K562 (cell line): Measurements from ENCODE around the gene GSTM1. TPM values are rescaled to one million over a fixed set of nuclear protein-coding genes. Genes with fewer than 3 reads are reported as not detected.

Experiments
- ATAC-seq: fragments of 200-7000 bp; cut with Tn5 transposase; 3 replicates; pipeline ENCODE4 v1.9.1; 2020; ENCODE audit warnings: moderate library complexity
- BruUV-seq: library from RNA; stranded (reverse); fragments of 400-500 nt; replicated peaks from 2 replicates; lab custom pipeline; 2021; lab: Mats Ljungman, UMichigan
- CTCF ChIA-PET: fragments of 300-600 bp; formaldehyde crosslinking; extraction: SDS; loops from one replicate; lab custom pipeline; 2021; ENCODE audit warnings: low intra/inter-chr PET ratio; lab: Yijun Ruan, JAX
- POLR2A ChIA-PET: fragments of 300-600, 350-650 bp; sonication (Branson Sonifier 250); formaldehyde crosslinking; extraction: SDS; loops from one replicate; lab custom pipeline; 2021; ENCODE audit warnings: antibody characterized with exemption, inconsistent platforms; lab: Yijun Ruan, JAX
- DNase-seq, 4 experiments: peaks; one replicate each; pipeline versions ENCODE4 v3.0.0 to v3.0.0-alpha.2; 2011 to 2018; ENCODE audit warnings: low spot score in 3 of 4, mixed read lengths in 3 of 4; ENCODE audit errors: extremely low read depth in 1 of 4
- FAIRE-seq: peaks from 2 replicates; lab custom pipeline; 2011; peaks lifted over from hg19 to GRCh38; lab: Jason Lieb, UNC
- H2AFZ ChIP-seq: 2 replicates; pipeline ENCODE4 v1.6.0; 2011; ENCODE audit warnings: low read depth, low read length, control low read depth, inconsistent platforms
- H3K27ac ChIP-seq: fragments of 200-600 bp; 3 replicates; pipeline ENCODE4 v1.8.0; 2011; ENCODE audit warnings: low read depth, mild to moderate bottlenecking, control low read depth, inconsistent platforms, low read length, moderate library complexity, mixed read lengths; ENCODE audit errors: extremely low read depth
- H3K27me3 ChIP-seq, 2 experiments: fragments of 300-600 bp in 1 of 2; 2 replicates in 1 of 2; 3 replicates in 1 of 2; pipeline versions ENCODE4 v1.6.0 to v1.8.0; 2011; ENCODE audit warnings: inconsistent platforms in 2 of 2, low read length in 2 of 2, mild to moderate bottlenecking in 1 of 2, mixed read lengths in 1 of 2, moderate library complexity in 1 of 2; ENCODE audit not compliant: control insufficient read depth in 2 of 2, insufficient read depth in 2 of 2
- H3K36me3 ChIP-seq: fragments of 300-600 bp; 3 replicates; pipeline ENCODE4 v1.8.0; 2011; ENCODE audit warnings: mild to moderate bottlenecking, low read length, inconsistent platforms; ENCODE audit not compliant: control insufficient read depth, insufficient read depth
- H3K4me1 ChIP-seq, 2 experiments: fragments of 200-600 bp in 1 of 2; replicated peaks in 1 of 2; 2 replicates in 1 of 2; 3 replicates in 1 of 2; pipeline versions ENCODE4 v1.5.1 to v1.8.0; 2011; ENCODE audit warnings: inconsistent platforms in 2 of 2, low read length in 2 of 2, mild to moderate bottlenecking in 1 of 2, mixed read lengths in 1 of 2, moderate library complexity in 1 of 2; ENCODE audit not compliant: control insufficient read depth in 2 of 2, insufficient read depth in 2 of 2
- H3K4me2 ChIP-seq: 2 replicates; pipeline ENCODE4 v1.6.1; 2011; ENCODE audit warnings: low read length, control low read depth, inconsistent platforms, mixed read lengths; ENCODE audit not compliant: insufficient read depth
- H3K4me3 ChIP-seq: fragments of 200-600 bp; sonication (generic), shearing (Covaris generic); 2 replicates; pipeline ENCODE4 v1.5.1; 2016; ENCODE audit warnings: control low read depth, inconsistent platforms
- H3K79me2 ChIP-seq: fragments of 200-600 bp; 3 replicates; pipeline ENCODE4 v1.8.0; 2011; ENCODE audit warnings: low read length, inconsistent platforms; ENCODE audit not compliant: control insufficient read depth, insufficient read depth
- H3K9ac ChIP-seq, 2 experiments: 2 replicates each; pipeline versions ENCODE4 v1.6.0 to v1.6.1; 2011; ENCODE audit warnings: low read depth in 2 of 2, low read length in 2 of 2, control low read depth in 1 of 2, inconsistent platforms in 1 of 2, mild to moderate bottlenecking in 1 of 2, mixed read lengths in 1 of 2; ENCODE audit not compliant: insufficient read depth in 1 of 2
- H3K9me1 ChIP-seq: one replicate; pipeline ENCODE4 v1.6.0; 2011; ENCODE audit warnings: inconsistent platforms, mild to moderate bottlenecking, low read length, moderate library complexity; ENCODE audit not compliant: control insufficient read depth, insufficient read depth
- H3K9me3 ChIP-seq: replicated peaks from 2 replicates; pipeline ENCODE4 v1.5.1; 2011; ENCODE audit warnings: low read depth, low read length, inconsistent platforms; ENCODE audit not compliant: control insufficient read depth, insufficient read depth
- H4K20me1 ChIP-seq: replicated peaks from 2 replicates; pipeline ENCODE4 v1.6.1; 2011; ENCODE audit warnings: low read length, inconsistent platforms, mixed read lengths; ENCODE audit not compliant: control insufficient read depth, insufficient read depth
- MTA2 ChIP-seq: fragments of 450-650 bp; IDR thresholded peaks from 2 replicates; pipeline ENCODE4 v1.6.1; 2016; ENCODE audit warnings: low read depth
- PHF20 ChIP-seq: fragments of 450-650 bp; IDR thresholded peaks from 2 replicates; pipeline ENCODE4 v1.6.1; 2018; ENCODE audit not compliant: partially characterized antibody
- RBM17 ChIP-seq: fragments of 200-400 bp; formaldehyde crosslinking; IDR thresholded peaks from 2 replicates; pipeline ENCODE4 v1.6.1; 2017; ENCODE audit warnings: low read depth, mild to moderate bottlenecking, low read length, borderline replicate concordance
- SMARCA5 ChIP-seq: fragments of 450-650 bp; IDR thresholded peaks from 2 replicates; pipeline ENCODE4 v1.6.1; 2016
- ZNF511 ChIP-seq: sonication (generic); formaldehyde crosslinking; IDR thresholded peaks from 2 replicates; pipeline ENCODE4 v1.8.0; 2022; ENCODE audit warnings: mild to moderate bottlenecking, missing genetic modification reagents
- WGBS: fragments of 100-300 bp; shearing (Covaris generic); methylation state at CpG from one replicate; pipeline ENCODE4 v1.1.6; 2016; ENCODE audit warnings: low coverage, mixed read lengths; ENCODE audit not compliant: insufficient coverage; ENCODE audit errors: missing lambda C conversion rate; 5-methylcytosine and 5-hydroxymethylcytosine counted together
- in situ Hi-C: fragments of 300-500 bp; cut with MboI; formaldehyde crosslinking; loops from 4 replicates; pipeline ENCODE4 v1.15.0; 2018; ENCODE audit warnings: inconsistent platforms, mixed read lengths
- intact Hi-C: fragments of 100-400 bp; cut with micrococcal nuclease; formaldehyde crosslinking; loops from 2 replicates; pipeline ENCODE4 v1.14.2; 2022
- polyA plus RNA-seq, 8 experiments: library from polyadenylated mRNA; depleted of rRNA in 4 of 8; stranded (reverse) in 5 of 8; unstranded in 3 of 8; fragments of >200 nt; fragmentation: Nextera tagmentation in 2 of 8; fragmentation: Illumina TruSeq in 1 of 8; extraction: Ambion mirVana in 2 of 8; extraction: Trizol in 1 of 8; gene quantifications; 2 replicates each; pipeline versions ENCODE4 v1.2.1 to v1.2.3, GENCODE V29; 2011 to 2014; ENCODE audit warnings: inconsistent platforms in 1 of 8, missing spikeins in 1 of 8
- total RNA-seq, 7 experiments: library from RNA; depleted of rRNA in 6 of 7; stranded (reverse); fragments of >200 nt in 6 of 7; fragmentation: Illumina TruSeq in 2 of 7; extraction: Trizol in 2 of 7; gene quantifications; 2 replicates each; pipeline versions ENCODE4 v1.2.1 to v1.2.3, GENCODE V29; 2011 to 2021; ENCODE audit warnings: low replicate concordance in 1 of 7

The GSTM1 gene
- total and polyA plus RNA-seq, 9 of the 15 experiments (the other 6 are each of a cell fraction or from before 2014, with no cell fraction given) = not detected

- in situ Hi-C loops (no loop called here), intact Hi-C loops (no loop called here)
- no TSS peak for BruUV-seq
- no peaks in the 10 kb centered on the region for H4K20me1 ChIP-seq
- ChIA-PET CTCF (no interaction called here), POLR2A (interaction anchor here (1.1 to 1.9 kb wide), 2 partner anchors 11 to 48 kb away, joined by 3 to 6 read pairs; no protein-coding TSS in a partner anchor)
- H3K9ac ChIP-seq = no peak overlapping the region
- H3K79me2 ChIP-seq = no peaks in the 10 kb centered on the region
- no peak overlapping the region for H2AFZ ChIP-seq
- DNase-seq (peak in 3 of 4 experiments; percentile 2 to 3 (median 3)), ATAC-seq (no peak), FAIRE-seq (no peak)
- no peak overlapping the region for H3K4me2 ChIP-seq
- H3K9me3 ChIP-seq = no peaks in the 10 kb centered on the region
- no peak overlapping the region for H3K4me3 ChIP-seq
- 85% methylated on average over 22 of the region's 22 CpGs for WGBS
- H3K9me1 ChIP-seq = no peaks in the 10 kb centered on the region
- TF ChIP-seq MTA2 (no peak), SMARCA5 (no peak), ZNF511 (no peak), RBM17 (no peak), PHF20 (no peak)
- no peaks in the 10 kb centered on the region; a peak in 1 of 5 replicates for H3K27me3 ChIP-seq
- no peaks in the 10 kb centered on the region for H3K36me3 ChIP-seq
- no peak overlapping the region for H3K27ac ChIP-seq
- peaks cover 4 to 15% of the 10 kb centered on the region in 2 experiments; a peak in 4 of 5 replicates for H3K4me1 ChIP-seq
Measured at GRCh38 chr1:109669246-109669948, 18.2 kb upstream of the GSTM1 start.
